PC-9 (cell line): ENCODE data around the gene LRRC3B. TPM values are rescaled to one million over a fixed set of nuclear protein-coding genes. Genes with fewer than 3 reads are reported as not detected.

Source experiments
- BruUV-seq: library from RNA; stranded (reverse); fragments of 400-500 nt; replicated peaks from 2 replicates; lab custom pipeline; 2021; lab: Mats Ljungman, UMichigan
- CTCF ChIA-PET: fragments of 300-600 bp; sonication (Branson Sonifier 250); formaldehyde crosslinking; loops from one replicate; lab custom pipeline; 2022; ENCODE audit warnings: antibody characterized with exemption; lab: Charles Lee
- POLR2A ChIA-PET: fragments of 300-600 bp; sonication (Branson Sonifier 250); formaldehyde crosslinking; loops from one replicate; lab custom pipeline; 2022; ENCODE audit warnings: antibody characterized with exemption; ENCODE audit not compliant: unreplicated experiment; lab: Charles Lee
- DNase-seq, 2 experiments: peaks; one replicate each; pipeline versions ENCODE4 v3.0.0 to v3.0.0-alpha.2; 2015 to 2022; ENCODE audit warnings: mixed read lengths in 1 of 2
- H2AFZ ChIP-seq: fragments of 200-600 bp; sonication (generic); 2 replicates; pipeline ENCODE4 v1.8.1; 2017; ENCODE audit warnings: antibody characterized with exemption
- H3F3A ChIP-seq: fragments of 200-600 bp; sonication (generic); 2 replicates; pipeline ENCODE4 v1.8.1; 2017; ENCODE audit warnings: antibody characterized with exemption, mild to moderate bottlenecking, low read depth; ENCODE audit not compliant: insufficient read depth
- H3K27ac ChIP-seq: fragments of 200-600 bp; sonication (generic); 2 replicates; pipeline ENCODE4 v1.6.1; 2016; ENCODE audit warnings: mixed run types
- H3K27me3 ChIP-seq: fragments of 200-600 bp; sonication (generic); 2 replicates; pipeline ENCODE4 v1.6.1; 2016; ENCODE audit warnings: low read depth, mixed run types; ENCODE audit not compliant: insufficient read depth
- H3K36me3 ChIP-seq: fragments of 200-600 bp; sonication (generic); 2 replicates; pipeline ENCODE4 v1.6.1; 2016; ENCODE audit warnings: low read depth, mixed run types
- H3K4me1 ChIP-seq: fragments of 200-600 bp; sonication (generic); replicated peaks from 2 replicates; pipeline ENCODE4 v1.6.1; 2016; ENCODE audit warnings: mixed run types; ENCODE audit not compliant: insufficient read depth
- H3K4me2 ChIP-seq: fragments of 200-600 bp; sonication (generic); 2 replicates; pipeline ENCODE4 v1.6.1; 2017; ENCODE audit warnings: mixed run types
- H3K4me3 ChIP-seq: fragments of 200-600 bp; sonication (generic); 2 replicates; pipeline ENCODE4 v1.6.1; 2016; ENCODE audit warnings: mixed run types
- H3K79me2 ChIP-seq: fragments of 200-600 bp; sonication (generic); 2 replicates; pipeline ENCODE4 v1.6.1; 2017; ENCODE audit warnings: low read depth, mixed run types
- H3K9me2 ChIP-seq: fragments of 200-600 bp; sonication (generic); 2 replicates; pipeline ENCODE4 v1.8.1; 2017; ENCODE audit warnings: mild to moderate bottlenecking; ENCODE audit not compliant: insufficient read depth
- H3K9me3 ChIP-seq: fragments of 200-600 bp; sonication (generic); 2 replicates; pipeline ENCODE4 v1.8.1; 2016; ENCODE audit warnings: low read depth; ENCODE audit not compliant: insufficient read depth
- H4K20me1 ChIP-seq: fragments of 200-600 bp; sonication (generic); 2 replicates; pipeline ENCODE4 v1.8.1; 2017; ENCODE audit not compliant: insufficient read depth
- CTCF ChIP-seq: fragments of 200-600 bp; sonication (generic); conservative IDR thresholded peaks from 2 replicates; pipeline ENCODE4 v1.6.1; 2017; ENCODE audit warnings: mixed run types, antibody characterized with exemption, mild to moderate bottlenecking, moderate library complexity
- EZH2 ChIP-seq: fragments of 200-600 bp; sonication (generic); IDR thresholded peaks from 2 replicates; pipeline ENCODE4 v1.8.0; 2017; ENCODE audit warnings: antibody characterized with exemption, low read depth
- intact Hi-C: fragments of 100-400 bp; cut with micrococcal nuclease; formaldehyde crosslinking; loops from one replicate; pipeline ENCODE4 v1.10.0; 2022; ENCODE audit not compliant: unreplicated experiment
- total RNA-seq: library from RNA; stranded (reverse); gene quantifications from 2 replicates; pipeline ENCODE4 v1.2.3, GENCODE V29; 2021

The LRRC3B gene
- total RNA-seq, 1 experiment from 2014 or later: not detected

GRCh38 chr3:26638113-26638512 is 15.5 kb downstream of the LRRC3B start:
- no peak for DNase-seq
- intact Hi-C loops: no loop called here
- no peak overlapping the region for H3K27ac ChIP-seq
- ChIA-PET CTCF (no interaction called here), POLR2A (no interaction called here)
- TF ChIP-seq EZH2: no peak
- no peak for TF ChIP-seq CTCF
- H3K4me1 ChIP-seq: no peaks in the 10 kb centered on the region
- H4K20me1 ChIP-seq: no peaks in the 10 kb centered on the region
- H3F3A ChIP-seq: no peaks in the 10 kb centered on the region
- no peaks in the 10 kb centered on the region for H3K27me3 ChIP-seq
- H3K4me3 ChIP-seq: no peak overlapping the region
- no peak overlapping the region for H3K4me2 ChIP-seq
- H3K36me3 ChIP-seq: no peaks in the 10 kb centered on the region
- no TSS peak for BruUV-seq
- no peak overlapping the region for H2AFZ ChIP-seq
- no peaks in the 10 kb centered on the region for H3K9me3 ChIP-seq
- H3K9me2 ChIP-seq: no peaks in the 10 kb centered on the region
- no peaks in the 10 kb centered on the region for H3K79me2 ChIP-seq

GRCh38 chr3:26639339-26639738 is 16.8 kb downstream of the LRRC3B start:
- Histone ChIP-seq H2AFZ (no peak overlapping the region), H3K36me3 (no peaks in the 10 kb centered on the region), H3K9me2 (no peaks in the 10 kb centered on the region), H3K4me1 (no peaks in the 10 kb centered on the region), H4K20me1 (no peaks in the 10 kb centered on the region), H3K27ac (no peak overlapping the region), H3K9me3 (no peaks in the 10 kb centered on the region), H3K4me2 (no peak overlapping the region), H3K79me2 (no peaks in the 10 kb centered on the region), H3K4me3 (no peak overlapping the region), H3K27me3 (no peaks in the 10 kb centered on the region), H3F3A (no peaks in the 10 kb centered on the region)
- POLR2A ChIA-PET: interaction anchor here (0.5 kb wide), 1 partner anchor 1050 kb away, joined by 4 read pairs; no protein-coding TSS in a partner anchor
- TF ChIP-seq CTCF (no peak), EZH2 (no peak)
- CTCF ChIA-PET: no interaction called here
- no peak for DNase-seq
- BruUV-seq: no TSS peak
- intact Hi-C loops: no loop called here

- H3K36me3 ChIP-seq: no peaks in the 10 kb centered on the region
- H3K4me1 ChIP-seq: no peaks in the 10 kb centered on the region
- H3K27ac ChIP-seq: no peak overlapping the region
- H3K4me3 ChIP-seq: no peak overlapping the region
- intact Hi-C loops: no loop called here
- no peak overlapping the region for H3K4me2 ChIP-seq
- BruUV-seq: no TSS peak
- no peak for TF ChIP-seq CTCF
- no peak for TF ChIP-seq EZH2
- H3K79me2 ChIP-seq: no peaks in the 10 kb centered on the region
- no peaks in the 10 kb centered on the region for H3F3A ChIP-seq
- ChIA-PET POLR2A (no interaction called here), CTCF (no interaction called here)
- H3K9me3 ChIP-seq: no peaks in the 10 kb centered on the region
- H3K9me2 ChIP-seq: no peaks in the 10 kb centered on the region
- no peak for DNase-seq
- H2AFZ ChIP-seq: no peak overlapping the region
- no peaks in the 10 kb centered on the region for H4K20me1 ChIP-seq
- no peaks in the 10 kb centered on the region for H3K27me3 ChIP-seq
Observed at GRCh38 chr3:26647078-26647477, 24.5 kb downstream of the LRRC3B start.
